Inferior parietal cortex (tissue), 1 donor: ENCODE results near the gene AZIN2.
A peak's percentile ranks its signal among the peaks of the same experiment; 100 is the strongest.

Experiments
- DNase-seq: peaks from one replicate; pipeline ENCODE4 v3.0.0-alpha.2; 2016; ENCODE audit errors: extremely low spot score

The AZIN2 gene

DNA sequence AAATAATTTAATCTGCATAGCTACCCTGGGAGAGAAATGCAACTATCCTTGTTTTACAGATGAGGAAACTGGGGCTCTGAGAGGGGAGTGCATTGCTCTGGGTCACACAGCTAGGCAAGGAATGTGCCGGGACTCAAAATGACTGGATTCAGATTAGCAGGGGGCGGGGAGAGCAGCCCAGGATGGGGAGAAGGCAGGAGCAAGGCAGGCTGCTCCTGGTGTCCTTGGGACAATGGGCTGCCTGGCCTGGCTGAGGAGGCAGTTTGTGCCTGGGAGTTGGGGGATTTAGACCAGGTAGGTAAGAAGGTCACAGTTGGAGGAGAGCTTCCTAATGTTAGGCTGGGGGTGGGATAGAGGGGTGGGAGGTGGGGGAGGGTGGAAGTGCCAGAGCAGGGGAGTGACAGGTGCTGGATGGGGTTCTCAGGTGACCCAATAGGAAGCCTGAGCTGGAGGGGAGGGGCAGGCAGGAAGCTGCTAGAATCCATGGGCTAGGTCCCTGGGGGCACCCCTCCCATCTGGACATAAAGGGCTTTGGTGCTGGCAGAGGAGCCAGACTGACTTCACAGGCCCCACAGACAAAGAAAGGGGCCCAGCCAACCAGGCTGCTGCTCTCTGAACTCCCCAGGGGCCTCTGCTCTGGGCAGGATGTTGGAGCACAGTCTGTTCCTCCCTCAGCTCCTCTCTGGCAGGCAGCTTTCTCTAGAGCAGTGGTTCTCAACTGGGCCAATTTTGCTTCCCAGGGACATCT is 71.9 kb downstream of the AZIN2 start:
- DNase-seq: peak; percentile 48

DNA sequence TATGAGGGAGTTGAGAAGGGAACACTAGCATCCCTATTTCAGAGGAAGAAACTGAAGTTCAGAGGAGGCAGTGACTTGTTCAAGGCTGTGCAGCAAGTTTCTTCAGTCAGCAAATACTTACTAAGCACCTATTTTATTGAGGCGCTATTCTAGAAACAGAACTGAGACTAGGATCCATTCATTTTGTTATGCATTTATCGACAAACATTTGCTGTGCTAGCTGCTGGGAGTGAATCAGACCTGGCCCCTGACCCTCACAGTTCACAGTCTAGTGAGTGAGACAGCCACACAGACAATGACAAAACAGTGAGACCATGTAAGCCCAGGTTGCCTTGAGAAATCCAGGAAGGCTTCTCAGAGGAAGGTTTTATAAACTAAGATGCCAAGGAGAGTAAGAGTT is 72.7 kb downstream of the AZIN2 start:
- no peak for DNase-seq

GRCh38 chr1:33155877-33156538 is 75.1 kb downstream of the AZIN2 start:
- DNase-seq: no peak

- DNase-seq: no peak
These were observed 76.2 kb downstream of the AZIN2 start for GRCh38 chr1:33157131-33157530.

- no peak for DNase-seq
These were observed 77.4 kb downstream of the AZIN2 start for GRCh38 chr1:33158366-33158765.

- no peak for DNase-seq
These were observed 78.6 kb downstream of the AZIN2 start for GRCh38 chr1:33159577-33159976.

DNA sequence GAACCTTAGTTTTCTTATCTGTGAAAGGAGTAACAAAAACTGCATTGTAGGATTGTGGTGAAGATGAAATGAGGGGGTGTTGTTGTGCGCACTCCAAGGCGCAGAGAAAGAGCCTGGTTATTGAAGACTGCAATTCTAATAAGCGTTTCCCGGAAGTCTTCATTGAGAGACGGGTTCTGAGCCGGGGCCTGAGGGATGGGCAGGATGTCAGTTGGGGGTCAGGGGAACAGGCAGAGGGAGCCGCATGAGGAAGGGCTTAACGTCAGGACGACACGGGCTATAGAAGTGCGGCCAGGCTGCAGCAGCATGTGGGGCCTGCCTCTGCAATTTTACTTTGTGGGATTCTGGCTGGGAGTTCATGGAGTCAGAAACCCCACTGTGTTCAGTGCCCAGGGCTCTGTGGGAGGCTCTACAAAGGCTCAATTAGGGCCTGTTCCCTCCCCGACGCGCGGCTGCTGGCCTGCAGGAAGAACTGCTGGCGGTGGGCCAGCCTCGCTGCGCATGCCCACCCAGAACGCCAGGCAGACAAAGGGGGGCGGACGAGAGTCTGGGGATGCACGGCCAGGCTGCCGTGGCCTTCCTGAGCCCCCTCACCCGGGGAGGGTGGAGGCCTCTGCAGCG is 80.2 kb downstream of the AZIN2 start:
- DNase-seq: peak; percentile 75

DNA sequence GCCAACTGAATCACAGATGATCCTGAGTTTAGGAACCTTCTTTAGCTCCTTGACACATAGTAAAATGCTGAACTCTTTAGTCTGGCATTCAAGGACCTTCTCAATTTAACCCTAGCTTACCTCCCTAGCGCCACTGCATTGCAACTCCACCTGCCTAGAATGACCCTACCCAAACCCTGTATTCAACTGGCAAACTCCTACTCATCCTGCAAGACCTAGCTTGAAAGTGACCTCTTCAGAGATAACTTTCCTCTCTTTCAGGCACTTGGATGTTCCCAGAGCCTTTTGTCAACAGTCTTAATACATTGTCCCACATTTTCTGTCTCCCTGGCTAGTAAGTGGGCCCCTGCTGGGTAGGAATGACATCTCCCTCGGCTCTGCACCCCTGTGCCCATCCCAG is 81.2 kb downstream of the AZIN2 start:
- DNase-seq: no peak

DNA sequence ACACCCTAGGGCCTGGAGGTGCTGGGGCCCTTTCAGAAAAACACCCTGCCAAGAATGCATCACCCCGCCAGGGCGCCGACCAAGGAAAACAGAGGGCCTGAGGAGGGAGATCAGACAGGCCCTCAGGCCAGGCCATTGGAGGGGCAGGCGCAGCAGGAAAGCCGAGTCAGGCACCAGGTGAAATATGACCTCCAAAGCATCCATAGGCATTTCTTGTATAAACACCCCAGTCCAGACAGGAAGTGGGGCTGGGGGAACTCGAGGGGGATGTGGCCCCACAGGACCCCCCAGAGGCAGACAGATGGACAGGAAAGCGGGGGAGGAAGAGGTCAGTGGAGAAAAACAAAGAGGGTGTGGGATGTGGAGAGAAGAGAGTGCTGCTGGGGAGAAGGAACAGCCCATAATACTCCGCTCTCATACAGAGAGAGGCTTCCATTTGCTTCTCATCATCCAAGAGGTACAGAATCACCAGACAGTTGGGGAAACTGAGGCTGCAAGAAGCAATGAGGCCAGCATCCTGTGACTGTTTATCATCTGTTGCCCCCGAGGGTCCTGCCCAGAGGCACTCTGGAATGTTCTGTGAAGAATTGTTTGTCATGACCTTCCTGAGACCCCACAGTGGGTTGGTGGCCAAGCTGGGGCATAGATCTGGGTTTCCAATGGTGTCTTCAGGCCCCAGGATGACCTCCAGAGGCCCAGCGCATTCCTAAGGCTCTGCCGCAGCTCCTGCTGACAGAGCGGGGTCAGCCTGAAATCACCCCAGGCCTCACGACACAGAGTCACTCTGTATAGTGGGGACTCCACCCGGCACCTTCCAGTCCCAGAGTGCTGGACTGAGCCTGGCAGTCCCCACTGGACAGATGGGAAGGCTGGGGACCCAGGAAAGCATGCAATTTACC is 82.9 kb downstream of the AZIN2 start:
- DNase-seq: no peak

DNA sequence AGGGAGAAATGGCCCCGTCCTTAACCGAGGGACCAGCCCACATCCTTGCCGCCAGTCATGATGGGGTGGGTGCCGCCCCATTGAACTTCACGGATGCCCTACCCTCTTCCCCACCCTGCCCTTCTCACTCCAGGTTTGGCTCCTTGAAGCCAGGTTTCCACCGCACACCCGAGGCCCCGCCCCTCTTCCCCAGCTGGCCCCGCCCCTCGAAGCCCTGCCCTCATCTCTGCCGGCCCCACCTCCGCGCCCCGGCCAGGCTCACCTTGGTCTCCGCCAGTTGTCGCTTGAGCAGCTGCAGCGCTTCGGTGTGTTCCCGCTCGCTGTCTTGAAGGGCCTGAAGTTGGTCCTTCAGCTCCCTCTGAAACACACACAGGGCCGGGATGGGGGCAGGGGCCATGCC is 84.3 kb downstream of the AZIN2 start:
- no peak for DNase-seq

GRCh38 chr1:33165809-33166208 is 84.9 kb downstream of the AZIN2 start:
- no peak for DNase-seq

DNA sequence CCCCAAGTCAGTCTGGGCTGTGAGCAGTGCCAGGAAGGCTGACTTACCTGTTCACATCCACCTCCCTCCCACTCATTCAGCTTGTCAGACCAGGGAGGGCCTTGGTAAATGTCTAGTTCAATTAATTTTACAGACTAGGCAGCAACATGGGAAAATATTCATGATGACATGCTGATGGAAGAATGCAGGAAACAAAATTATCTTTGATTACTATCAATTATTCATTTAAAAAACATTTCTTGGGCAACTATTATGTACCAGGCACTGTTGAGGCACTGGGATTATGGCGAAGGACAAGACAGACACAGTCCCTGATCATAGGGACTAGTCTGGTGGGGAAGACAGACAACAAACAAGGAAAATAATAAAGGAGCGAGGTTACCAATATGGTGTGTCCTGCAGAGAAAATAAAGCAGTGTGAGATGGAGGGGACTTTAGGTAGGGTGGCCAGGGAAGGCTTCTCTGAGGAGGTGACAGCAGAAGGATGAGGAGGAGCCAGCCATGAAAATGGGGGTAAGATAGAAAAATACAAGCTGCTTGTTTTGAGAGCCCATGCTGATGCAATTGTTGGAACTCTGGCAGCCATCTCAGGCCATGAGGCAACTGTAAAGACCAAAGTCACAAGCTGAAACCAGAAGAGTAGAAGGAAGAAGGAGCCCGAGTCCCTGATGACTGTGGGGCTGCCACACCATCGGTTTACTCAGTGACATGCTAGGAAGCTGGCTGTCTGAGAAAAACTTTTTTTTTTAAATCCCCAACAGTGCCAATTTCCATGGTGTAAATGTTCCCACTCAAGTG is 86.9 kb downstream of the AZIN2 start:
- no peak for DNase-seq

- DNase-seq: no peak
These were observed 87.8 kb downstream of the AZIN2 start for GRCh38 chr1:33168556-33169289.

GRCh38 chr1:33169290-33170055 is 88.5 kb downstream of the AZIN2 start:
- peak; percentile 55 for DNase-seq
